T-helper 1 cell treated with Interleukin-12 subunit alpha and Interleukin-12 subunit beta and Interleukin-4 antibody, amounts not matched to agents 30 ng/mL and 1 ng/mL, for 36 hours (primary cell): Measurements from ENCODE around the gene IGSF11. TPM values are rescaled to one million over a fixed set of nuclear protein-coding genes. Genes with fewer than 3 reads are reported as not detected.
"Not testable (repeated sequence)": the region's sequence is repeated elsewhere in the genome, so short reads cannot be mapped to it uniquely, and the experiment has no call there.

Source experiments
- intact Hi-C: fragments of 100-400 bp; cut with micrococcal nuclease; formaldehyde crosslinking; loops from one replicate; pipeline ENCODE4 v1.15.1; 2024
- total RNA-seq: library from RNA; stranded (reverse); gene quantifications from 2 replicates; pipeline ENCODE4 v1.2.3, GENCODE V29; 2022

IGSF11 gene
- total RNA-seq, 1 donor from 2014 or later: 0.78 TPM

- intact Hi-C loops: no loop called here
Observed at GRCh38 chr3:118890206-118890605, 144.4 kb downstream of the IGSF11 start.

GRCh38 chr3:118889691-118890090, 145.0 kb downstream of the IGSF11 start:
- intact Hi-C loops: no loop called here

GRCh38 chr3:118886708-118887107, 147.9 kb downstream of the IGSF11 start:
- intact Hi-C loops: no loop called here

- intact Hi-C loops: loop anchor here (1.0 to 5.0 kb wide), 3 partner anchors 150 to 613 kb away; partner anchors contain the start of genes IGSF11 and TIMMDC1
Observed at GRCh38 chr3:118884748-118885206, 149.9 kb downstream of the IGSF11 start.

- intact Hi-C loops: loop anchor here (1.0 to 5.0 kb wide), 5 partner anchors 216 to 799 kb away; partner anchors contain the start of genes CD80 and TIMMDC1
Observed at GRCh38 chr3:118882353-118882947, 152.2 kb downstream of the IGSF11 start.

GRCh38 chr3:118868051-118868450, 166.6 kb downstream of the IGSF11 start:
- intact Hi-C loops: no loop called here

- intact Hi-C loops: no loop called here
Observed at GRCh38 chr3:118863731-118864322, 170.8 kb downstream of the IGSF11 start.

- intact Hi-C loops: no loop called here
Observed at GRCh38 chr3:118859950-118860349, 174.7 kb downstream of the IGSF11 start.

- intact Hi-C loops: not testable (repeated sequence)
Observed at GRCh38 chr3:118851466-118852193, 183.0 kb downstream of the IGSF11 start.

GRCh38 chr3:118850687-118851086, 184.0 kb downstream of the IGSF11 start:
- intact Hi-C loops: no loop called here

Other genes starting within 250 kb of the IGSF11 start
- not detected in 2 replicates for gene TEX55, start 111.3 kb upstream of the IGSF11 start, total RNA-seq
- not detected in 2 replicates for gene UPK1B, start 138.8 kb upstream of the IGSF11 start, total RNA-seq
- 17.3 and 19.1 TPM in 2 replicates for gene B4GALT4, start 206.0 kb upstream of the IGSF11 start, total RNA-seq